HG03039 (cell line): ENCODE data around the gene FADS6.

ENCODE experiments used
- ATAC-seq: cut with Tn5 transposase; IDR thresholded peaks from one replicate; pipeline ENCODE4 v1.9.1; 2021; ENCODE audit warnings: mild to moderate bottlenecking, moderate library complexity; ENCODE audit not compliant: unreplicated experiment

Gene FADS6

DNA sequence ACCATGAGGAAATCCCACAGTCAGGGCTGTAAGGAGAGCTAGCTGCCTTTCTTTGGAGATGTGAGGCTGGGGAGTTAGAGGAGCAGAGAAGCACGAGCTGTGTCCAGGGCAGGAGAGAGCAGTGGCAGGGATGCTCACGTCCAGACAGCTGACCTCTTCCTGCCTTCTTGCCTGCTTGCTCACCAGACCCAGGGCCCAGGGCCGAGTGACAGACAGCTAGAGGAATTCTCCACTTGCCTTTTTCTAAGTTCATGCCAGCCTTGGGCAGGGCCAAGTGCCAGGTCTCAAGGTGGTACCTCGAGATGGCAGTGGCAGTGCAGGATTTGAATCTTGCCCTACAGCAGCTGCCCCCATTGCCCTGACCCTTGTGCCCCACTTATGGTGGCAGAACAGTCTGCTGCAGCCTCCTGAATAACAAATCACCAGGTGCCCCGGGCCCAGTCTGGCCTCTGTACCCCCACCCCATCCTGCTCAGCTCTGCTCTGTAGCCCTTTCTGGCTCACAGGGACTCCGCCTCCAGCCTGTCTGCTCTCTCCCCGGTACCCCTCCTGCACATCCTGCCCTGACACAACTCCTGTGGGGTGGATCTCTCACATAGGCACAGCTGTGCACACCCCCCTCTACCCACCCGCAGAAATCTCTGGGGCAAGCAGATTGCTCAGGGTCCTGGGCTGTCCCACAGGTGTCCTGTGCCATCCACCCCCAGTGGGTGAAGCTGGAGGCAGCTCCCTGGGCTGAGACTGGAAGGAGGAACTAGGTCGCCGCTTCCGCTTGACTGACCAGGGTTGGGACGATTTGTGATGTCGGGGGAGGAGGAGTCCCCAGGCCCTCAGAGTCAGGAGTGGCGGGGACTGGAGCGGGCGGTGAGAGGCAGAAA lies 59.7 kb downstream of the FADS6 start:
- ATAC-seq: no peak

DNA sequence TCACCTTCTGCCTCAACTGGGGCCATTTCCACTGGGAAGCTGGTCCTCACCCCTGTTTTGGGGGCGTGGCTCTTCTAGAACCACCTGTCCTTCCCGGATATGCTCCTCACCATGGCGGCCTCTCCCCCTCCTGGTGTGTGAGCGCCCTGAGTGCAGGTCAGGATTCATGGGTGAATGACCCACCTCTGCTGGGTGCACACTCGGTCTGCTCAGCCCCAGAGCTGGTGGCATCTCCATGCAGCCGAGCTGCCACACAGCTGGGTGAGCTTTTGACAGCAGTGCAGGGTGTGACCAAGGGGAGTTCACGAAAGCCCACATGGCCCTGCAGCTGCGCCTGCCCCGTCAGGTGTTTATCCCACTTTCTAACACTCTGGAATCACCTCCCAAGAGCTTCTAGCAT lies 61.0 kb downstream of the FADS6 start:
- no peak for ATAC-seq

DNA sequence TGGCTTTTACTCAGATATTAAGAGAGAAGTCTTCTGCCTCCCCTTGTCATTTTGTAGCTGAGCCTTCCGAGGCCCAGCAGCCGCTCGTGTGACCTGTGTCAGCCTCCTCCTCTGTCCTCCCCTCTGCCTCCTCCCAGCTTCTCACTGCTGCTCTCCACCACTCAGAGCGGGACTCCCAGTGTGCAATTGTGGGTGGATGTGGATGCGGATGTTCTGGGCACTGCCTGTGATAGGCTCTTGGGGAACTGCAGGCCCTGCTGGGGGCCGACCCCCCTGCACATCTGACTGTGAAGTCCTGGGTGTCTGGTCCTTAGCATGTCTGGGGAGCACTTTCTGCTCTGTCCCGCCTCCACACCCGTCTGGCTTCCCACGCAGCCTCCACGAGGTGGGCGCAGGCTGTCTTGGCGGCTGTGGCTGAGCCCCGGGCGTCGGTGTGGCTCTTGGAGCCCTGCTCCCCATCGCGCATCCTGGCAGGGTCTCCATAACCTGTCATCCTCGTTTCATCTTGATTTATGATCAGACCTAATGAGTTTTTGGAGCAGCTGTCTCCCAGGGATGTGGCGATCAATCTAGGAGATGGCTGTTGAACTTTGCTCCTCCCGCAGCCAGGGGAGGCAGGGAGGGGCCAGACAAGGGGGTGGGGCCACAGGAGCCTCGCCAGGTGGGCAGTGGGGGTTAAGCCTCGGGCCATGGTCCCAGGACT lies 61.8 kb downstream of the FADS6 start:
- ATAC-seq: no peak

DNA sequence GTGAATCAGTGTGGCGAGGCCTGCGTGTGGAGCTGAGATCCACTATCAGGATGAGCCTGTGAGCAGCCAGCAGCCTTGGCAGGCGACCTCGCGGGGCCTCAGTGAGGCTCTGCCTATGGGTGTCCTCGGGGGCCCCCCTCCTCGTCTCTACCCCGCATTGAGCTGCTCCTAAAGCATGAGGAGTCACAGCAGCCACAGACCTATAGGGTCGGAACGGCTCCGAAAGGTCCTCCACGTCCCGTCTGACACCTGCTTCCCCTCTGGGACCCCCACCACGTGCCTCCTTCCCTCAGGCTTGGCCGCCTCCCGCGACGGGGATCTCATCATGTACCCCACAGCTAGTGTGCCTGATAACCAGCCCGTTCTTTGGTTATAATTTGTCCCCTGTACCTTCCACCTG lies 62.6 kb downstream of the FADS6 start:
- no peak for ATAC-seq

DNA sequence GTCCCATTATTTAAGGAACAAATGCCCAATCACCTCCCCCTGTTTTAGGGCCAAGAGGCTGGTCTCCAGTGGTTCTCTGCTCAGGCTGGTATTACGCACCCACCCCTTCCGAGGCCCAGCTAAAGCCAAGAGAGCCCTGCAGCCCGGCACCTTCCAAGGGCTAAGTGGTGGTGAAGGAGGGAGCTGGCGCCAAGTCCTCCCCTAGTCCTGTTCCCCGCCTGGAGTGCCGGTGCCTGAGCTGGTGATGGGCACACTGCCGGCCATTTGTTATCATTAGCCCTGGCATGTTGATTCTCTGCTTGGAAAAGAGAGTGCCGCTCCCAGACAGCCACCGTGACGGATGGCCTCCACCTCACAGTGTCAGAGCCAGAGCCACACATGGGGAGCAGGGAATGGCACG lies 65.6 kb downstream of the FADS6 start:
- no peak for ATAC-seq
